ENCODE data around the gene DPYD. TPM values are rescaled to one million over a fixed set of nuclear protein-coding genes. Genes with fewer than 3 reads are reported as not detected.

The DPYD gene
- total RNA-seq, 1 experiment from 2014 or later, result 9.1 TPM

DNA sequence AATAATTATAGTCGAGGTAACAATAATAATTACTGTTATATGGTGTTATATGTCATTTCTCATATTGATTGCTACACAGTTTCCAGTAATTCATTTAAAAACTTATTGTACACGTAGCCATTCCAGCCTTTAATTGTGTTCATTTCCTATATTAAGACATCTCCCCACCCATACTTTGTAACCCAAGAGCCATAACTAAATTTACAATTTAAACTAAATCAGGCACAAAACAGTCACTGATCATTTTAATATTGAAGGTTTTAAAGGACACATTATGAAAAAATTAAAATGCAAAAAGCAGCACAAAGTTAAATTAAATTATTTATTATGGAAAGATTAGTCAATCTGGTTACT lies 487.0 kb downstream of the DPYD start:
- no peak for DNase-seq (ENCODE audit: low read depth)

- peak; percentile 11 for DNase-seq (ENCODE audit: low read depth)
These were observed 487.6 kb downstream of the DPYD start for GRCh38 chr1:97433094-97433823.

GRCh38 chr1:97427371-97427770 lies 493.5 kb downstream of the DPYD start:
- DNase-seq (ENCODE audit: low read depth), result no peak

- DNase-seq (ENCODE audit: low read depth), result no peak
These were observed 496.6 kb downstream of the DPYD start for GRCh38 chr1:97424209-97424608.

DNA sequence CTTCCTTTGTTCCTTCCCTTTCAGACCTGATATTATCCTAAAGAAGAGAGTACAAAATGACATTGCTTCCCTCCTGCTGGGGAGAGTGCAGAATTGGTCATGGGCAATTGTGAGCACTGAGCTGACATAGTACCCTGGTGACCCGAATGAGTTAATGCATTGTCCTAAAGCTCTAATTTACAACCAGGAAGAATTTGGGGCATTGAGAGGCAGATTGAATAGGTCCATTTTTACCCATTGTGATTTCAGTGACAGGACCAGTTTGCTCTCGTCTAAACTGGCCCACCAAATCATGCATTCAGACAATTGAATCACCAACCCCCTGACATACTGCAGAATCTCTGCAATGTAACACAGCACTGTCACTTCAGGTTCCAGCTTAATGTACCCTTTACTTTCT lies 497.4 kb downstream of the DPYD start:
- no peak for DNase-seq (ENCODE audit: low read depth)

DNA sequence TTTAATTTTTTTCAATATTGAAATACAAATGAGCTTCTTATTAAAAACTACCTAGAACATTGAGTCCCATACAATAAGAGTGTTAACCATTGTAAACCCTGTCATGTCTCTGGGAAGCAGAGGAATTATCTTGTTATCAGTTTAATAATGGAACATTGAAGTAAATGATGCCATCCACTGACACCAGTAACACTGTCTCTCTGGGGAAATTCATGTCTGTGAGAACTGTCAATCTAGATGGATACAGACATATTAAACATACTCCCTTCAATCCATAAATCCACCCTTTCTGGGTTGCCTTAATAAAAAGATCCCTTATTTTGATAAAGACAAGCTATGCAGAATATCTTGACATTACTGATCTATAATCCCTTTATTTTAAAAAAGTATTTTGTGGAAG lies 503.2 kb downstream of the DPYD start:
- DNase-seq (ENCODE audit: low read depth), result no peak

GRCh38 chr1:97414682-97415312 lies 506.0 kb downstream of the DPYD start:
- no peak for DNase-seq (ENCODE audit: low read depth)

GRCh38 chr1:97412737-97413136 lies 508.1 kb downstream of the DPYD start:
- no peak for DNase-seq (ENCODE audit: low read depth)

- no peak for DNase-seq (ENCODE audit: low read depth)
These were observed 508.7 kb downstream of the DPYD start for GRCh38 chr1:97412166-97412565.

DNA sequence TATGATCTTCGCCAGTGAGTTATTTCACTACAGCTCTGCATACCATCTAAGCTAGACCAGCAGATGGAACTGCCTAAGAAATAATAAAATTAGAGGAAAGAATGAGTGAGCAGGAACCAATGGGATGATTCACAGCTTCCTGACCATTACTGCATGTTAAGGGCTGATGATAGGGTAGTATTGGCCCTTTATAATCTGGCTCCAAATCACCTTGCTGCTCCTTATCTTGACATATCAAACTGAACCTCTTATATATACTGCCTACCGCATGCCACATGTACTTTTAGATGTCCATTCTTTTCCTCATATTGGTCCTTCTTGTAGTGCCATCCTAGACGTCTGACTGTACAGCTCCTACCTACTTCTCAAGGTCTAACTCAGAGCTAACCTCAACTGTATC lies 524.4 kb downstream of the DPYD start:
- DNase-seq (ENCODE audit: low read depth), result peak; percentile 13

GRCh38 chr1:97392701-97393100 lies 528.1 kb downstream of the DPYD start:
- DNase-seq (ENCODE audit: low read depth), result no peak

DNA sequence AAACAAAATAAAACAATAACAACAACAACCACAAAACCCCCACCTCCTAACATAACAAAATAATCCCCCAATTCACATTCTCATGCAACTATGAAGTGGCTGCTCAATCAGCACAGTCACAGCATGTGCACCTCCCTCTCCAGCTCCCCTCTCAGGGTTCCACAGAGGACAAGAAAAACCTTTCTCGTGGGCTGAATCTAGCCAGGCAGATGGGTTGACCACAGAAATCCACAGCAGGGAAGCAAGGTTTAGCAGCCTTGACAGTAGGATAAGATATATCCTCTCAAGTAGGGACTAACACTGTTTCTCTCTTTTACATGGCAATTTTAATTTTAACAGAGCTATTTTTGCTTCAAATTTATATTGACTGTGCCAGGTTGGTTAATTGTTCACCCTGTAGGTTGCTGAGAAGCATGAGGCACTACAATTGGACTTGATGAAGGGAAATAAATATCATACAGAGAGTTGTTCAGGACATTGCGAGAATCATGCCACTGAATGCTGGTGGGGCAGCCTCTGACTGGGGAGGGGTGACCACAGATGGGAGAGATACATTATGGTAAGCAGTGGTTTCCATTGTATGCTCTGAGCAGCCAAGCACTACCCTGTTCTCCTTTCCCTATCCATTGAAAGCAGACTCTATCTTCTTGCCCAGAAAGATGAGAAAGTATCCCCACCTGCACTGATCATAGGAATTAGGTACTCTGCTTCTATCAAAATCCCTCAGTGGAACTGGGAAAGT lies 535.1 kb downstream of the DPYD start:
- peak; percentile 29 for DNase-seq (ENCODE audit: low read depth)

- DNase-seq (ENCODE audit: low read depth), result peak; percentile 86
These were observed 536.4 kb downstream of the DPYD start for GRCh38 chr1:97384294-97384968.

DNA sequence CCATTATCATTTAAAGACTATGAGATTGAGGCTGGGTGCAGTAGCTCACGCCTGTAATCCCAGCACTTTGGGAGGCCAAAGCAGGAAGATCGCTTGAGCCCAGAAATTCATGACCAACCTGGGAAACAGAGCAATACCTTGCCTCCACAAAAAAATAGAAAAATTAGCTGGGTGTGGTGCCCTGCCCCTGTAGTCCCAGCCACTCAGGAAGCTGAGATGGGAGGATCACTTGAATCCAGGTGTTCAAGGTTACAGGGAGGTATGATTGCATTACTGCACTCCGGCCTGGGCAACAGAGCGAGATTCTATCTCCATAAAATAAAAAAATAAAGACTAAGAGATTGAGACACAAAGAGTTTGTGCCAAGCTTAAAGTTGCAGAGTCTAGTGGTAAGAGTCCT lies 537.0 kb downstream of the DPYD start:
- DNase-seq (ENCODE audit: low read depth), result peak; percentile 13

- no peak for DNase-seq (ENCODE audit: low read depth)
These were observed 538.6 kb downstream of the DPYD start for GRCh38 chr1:97382206-97382605.

DNA sequence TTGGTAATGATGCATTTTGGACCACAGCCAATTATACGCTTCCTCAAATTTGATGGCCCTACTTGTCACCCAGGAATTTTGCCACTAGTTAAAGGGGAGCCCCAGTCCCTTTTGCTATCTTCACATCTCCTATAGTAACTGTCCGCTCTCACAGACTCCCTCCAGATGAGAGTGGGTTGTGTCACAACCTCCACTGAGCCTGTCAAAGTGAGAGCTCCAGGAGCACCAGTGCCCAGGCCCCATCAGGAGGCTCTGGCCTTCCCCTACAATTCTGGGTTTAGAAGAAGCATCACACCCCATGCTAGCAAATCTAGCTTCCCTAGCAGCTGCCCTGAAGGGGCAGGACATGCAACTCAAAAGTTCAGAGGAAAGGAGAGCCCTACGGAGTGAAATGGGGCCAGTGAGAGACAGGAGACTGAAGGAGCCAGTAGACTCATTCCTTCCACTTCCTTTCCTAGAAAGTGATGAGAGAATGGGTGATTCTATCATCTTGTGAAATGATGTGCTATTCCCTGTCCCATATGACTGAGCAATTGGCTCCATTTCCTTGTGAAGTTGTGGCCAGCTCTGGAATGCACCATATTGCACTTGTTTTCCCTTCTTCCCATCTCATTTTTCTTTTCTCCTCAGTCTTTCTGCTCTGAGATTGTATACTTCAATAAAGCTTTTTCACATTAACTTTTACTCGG lies 541.3 kb downstream of the DPYD start:
- peak; percentile 35 for DNase-seq (ENCODE audit: low read depth)

DNA sequence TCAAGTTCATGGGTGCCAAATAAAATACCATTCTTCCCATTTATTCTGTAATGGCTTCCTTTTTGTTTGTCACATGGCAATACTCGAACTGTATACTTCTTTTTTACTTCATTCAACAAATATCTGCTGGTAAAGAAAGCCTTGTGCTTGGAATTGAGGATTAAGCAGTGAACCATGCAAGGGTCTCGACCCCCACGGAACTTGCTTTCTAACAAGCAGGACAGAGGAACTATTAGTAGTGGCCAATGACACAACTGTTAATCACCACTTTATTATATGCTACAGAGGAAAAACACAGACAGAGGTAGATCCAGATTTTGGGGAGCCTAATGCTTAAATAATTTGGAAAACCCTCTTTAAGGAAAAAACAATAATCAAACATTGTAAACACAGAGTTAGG lies 542.2 kb downstream of the DPYD start:
- no peak for DNase-seq (ENCODE audit: low read depth)

DNA sequence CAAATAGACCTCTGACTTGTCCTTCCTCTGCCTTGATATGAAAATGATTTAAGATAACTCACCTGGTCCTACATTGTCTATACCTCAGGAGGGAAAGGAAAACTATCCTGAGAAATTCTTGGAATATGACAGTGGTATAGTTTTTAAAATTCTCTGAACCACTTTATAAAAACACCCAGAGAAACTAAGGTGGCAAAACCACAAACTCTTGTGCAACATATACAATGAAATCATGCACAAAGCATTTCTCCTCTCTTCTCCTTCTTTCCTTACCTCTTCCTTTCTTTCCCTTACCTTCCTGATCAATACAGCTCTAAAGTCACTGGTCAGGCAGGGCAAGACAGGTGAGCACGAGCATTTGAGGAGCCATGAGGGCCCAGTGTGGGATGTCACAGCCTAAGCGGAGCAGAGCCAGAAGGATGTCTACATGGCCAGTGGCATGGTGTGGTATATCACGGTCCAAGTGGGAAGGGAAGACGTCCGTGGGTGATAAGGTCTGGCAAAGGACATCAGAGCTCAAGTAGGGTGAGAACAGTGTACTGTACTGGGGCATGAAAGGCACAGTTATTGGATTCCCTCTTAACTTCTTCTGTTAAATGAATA lies 543.3 kb downstream of the DPYD start:
- no peak for DNase-seq (ENCODE audit: low read depth)

DNA sequence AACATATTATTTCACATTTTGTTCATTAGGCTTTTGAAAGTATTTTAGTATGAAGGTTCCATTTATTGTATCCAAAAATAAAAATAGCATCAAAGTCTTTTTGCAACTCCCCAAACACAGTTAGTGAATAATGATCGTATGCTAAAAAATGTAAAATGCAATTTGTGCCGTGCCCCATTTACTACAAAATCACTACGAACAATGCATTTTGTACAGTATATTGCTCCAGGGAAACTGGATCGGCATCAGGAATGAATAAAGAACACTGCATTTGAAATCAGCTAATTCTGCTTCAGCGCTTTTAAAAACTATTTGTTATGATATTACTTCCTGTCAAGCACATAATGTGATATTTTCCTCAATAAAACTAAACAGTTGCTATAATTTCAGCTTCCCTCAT lies 547.8 kb downstream of the DPYD start:
- no peak for DNase-seq (ENCODE audit: low read depth)

- DNase-seq (ENCODE audit: low read depth), result no peak
These were observed 548.3 kb downstream of the DPYD start for GRCh38 chr1:97372531-97372930.

- DNase-seq (ENCODE audit: low read depth), result no peak
These were observed 552.5 kb downstream of the DPYD start for GRCh38 chr1:97368296-97368695.

Data from Daoy (cell line).